Activated B cell treated with CpG ODN at 0.5 μM for 24 hours (primary cell): Measurements from ENCODE around the gene GFI1B. TPM values are rescaled to one million over a fixed set of nuclear protein-coding genes. Genes with fewer than 3 reads are reported as not detected.
A peak's percentile ranks its signal among the peaks of the same experiment; 100 is the strongest.

ENCODE experiments used
- ATAC-seq: fragments of 200-7000 bp; cut with Tn5 transposase; one replicate; pipeline ENCODE4 v1.10.0; 2021; ENCODE audit warnings: low read depth, mild to moderate bottlenecking, moderate library complexity
- CTCF ChIA-PET: fragments of 350-600 bp; sonication (Branson Sonifier 250); formaldehyde crosslinking; loops from one replicate; lab custom pipeline; 2021; ENCODE audit warnings: antibody characterized with exemption; lab: Charles Lee
- POLR2A ChIA-PET: fragments of 350-600 bp; sonication (Branson Sonifier 250); formaldehyde crosslinking; loops from one replicate; lab custom pipeline; 2021; ENCODE audit warnings: antibody characterized with exemption; lab: Charles Lee
- DNase-seq: peaks from one replicate; pipeline ENCODE4 v3.0.0; 2022
- H3K27ac Mint-ChIP-seq: one replicate; pipeline ENCODE4 v1.8.0; 2020; ENCODE audit warnings: mixed read lengths
- H3K27me3 Mint-ChIP-seq: one replicate; pipeline ENCODE4 v1.8.0; 2021; ENCODE audit warnings: mixed read lengths
- H3K36me3 Mint-ChIP-seq: one replicate; pipeline ENCODE4 v1.8.0; 2021; ENCODE audit warnings: low read depth, mixed read lengths
- H3K4me1 Mint-ChIP-seq: one replicate; pipeline ENCODE4 v1.8.0; 2021; ENCODE audit warnings: mixed read lengths
- H3K4me3 Mint-ChIP-seq: one replicate; pipeline ENCODE4 v1.8.0; 2020; ENCODE audit warnings: mild to moderate bottlenecking, mixed read lengths
- H3K9me3 Mint-ChIP-seq: one replicate; pipeline ENCODE4 v1.8.0; 2020; ENCODE audit warnings: mixed read lengths
- intact Hi-C: fragments of 100-400 bp; cut with micrococcal nuclease; formaldehyde crosslinking; loops from one replicate; pipeline ENCODE4 v1.15.1; 2024
- total RNA-seq: library from RNA; stranded (reverse); gene quantifications from 2 replicates; pipeline ENCODE4 v1.2.3, GENCODE V29; 2022
- TF ChIP-seq, protein P1 (sequence below): fragments of 200-600 bp; IDR thresholded peaks from one replicate; pipeline ENCODE4 v1.8.0; 2022; ENCODE audit warnings: antibody characterized with exemption, mild to moderate bottlenecking

The GFI1B gene
- total RNA-seq, 1 donor from 2014 or later, result 0.38 TPM

DNA sequence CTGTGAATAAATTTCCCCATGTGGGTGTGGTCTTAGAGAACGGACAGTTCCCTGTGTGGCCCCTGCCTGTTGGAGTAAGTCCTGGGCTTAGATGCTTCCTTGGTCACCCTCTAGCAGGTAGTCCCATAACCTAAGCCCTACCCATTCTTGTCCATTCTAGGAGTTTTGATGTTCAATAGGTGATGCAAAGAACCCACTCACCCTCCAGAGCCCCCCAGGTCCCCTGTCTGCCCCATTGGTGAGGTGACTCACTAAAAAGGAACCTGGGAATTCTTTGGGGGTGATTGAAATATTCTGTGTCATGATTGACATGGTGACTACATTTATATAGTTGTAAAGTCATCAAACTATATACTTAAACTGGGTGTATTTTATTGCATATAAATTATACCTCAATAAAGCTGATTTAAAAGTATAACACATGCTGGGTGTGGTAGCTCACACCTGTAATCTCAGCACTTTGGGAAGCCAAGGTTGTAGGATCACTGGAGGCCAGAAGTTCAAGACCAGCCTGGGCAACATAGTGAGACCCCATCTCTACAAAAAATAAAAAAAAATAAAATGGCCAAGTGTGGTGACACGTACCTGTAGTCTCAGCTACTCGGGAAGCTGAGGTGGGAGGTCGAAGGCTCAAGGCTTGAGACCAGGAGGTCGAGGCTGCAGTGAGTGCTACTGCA is 31.6 kb downstream of the GFI1B start:
- CTCF ChIA-PET, result no interaction called here
- no peak overlapping the region for H3K4me3 Mint-ChIP-seq
- no peak overlapping the region for H3K27ac Mint-ChIP-seq
- H3K27me3 Mint-ChIP-seq, result peaks cover 22% of the 10 kb centered on the region
- no peaks in the 10 kb centered on the region for H3K4me1 Mint-ChIP-seq
- intact Hi-C loops, result no loop called here
- TF ChIP-seq, protein P1, sequence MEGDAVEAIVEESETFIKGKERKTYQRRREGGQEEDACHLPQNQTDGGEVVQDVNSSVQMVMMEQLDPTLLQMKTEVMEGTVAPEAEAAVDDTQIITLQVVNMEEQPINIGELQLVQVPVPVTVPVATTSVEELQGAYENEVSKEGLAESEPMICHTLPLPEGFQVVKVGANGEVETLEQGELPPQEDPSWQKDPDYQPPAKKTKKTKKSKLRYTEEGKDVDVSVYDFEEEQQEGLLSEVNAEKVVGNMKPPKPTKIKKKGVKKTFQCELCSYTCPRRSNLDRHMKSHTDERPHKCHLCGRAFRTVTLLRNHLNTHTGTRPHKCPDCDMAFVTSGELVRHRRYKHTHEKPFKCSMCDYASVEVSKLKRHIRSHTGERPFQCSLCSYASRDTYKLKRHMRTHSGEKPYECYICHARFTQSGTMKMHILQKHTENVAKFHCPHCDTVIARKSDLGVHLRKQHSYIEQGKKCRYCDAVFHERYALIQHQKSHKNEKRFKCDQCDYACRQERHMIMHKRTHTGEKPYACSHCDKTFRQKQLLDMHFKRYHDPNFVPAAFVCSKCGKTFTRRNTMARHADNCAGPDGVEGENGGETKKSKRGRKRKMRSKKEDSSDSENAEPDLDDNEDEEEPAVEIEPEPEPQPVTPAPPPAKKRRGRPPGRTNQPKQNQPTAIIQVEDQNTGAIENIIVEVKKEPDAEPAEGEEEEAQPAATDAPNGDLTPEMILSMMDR, result no peak
- ATAC-seq (no peak), DNase-seq (no peak)
- H3K9me3 Mint-ChIP-seq, result peaks cover 3% of the 10 kb centered on the region
- POLR2A ChIA-PET, result no interaction called here
- H3K36me3 Mint-ChIP-seq, result no peaks in the 10 kb centered on the region

DNA sequence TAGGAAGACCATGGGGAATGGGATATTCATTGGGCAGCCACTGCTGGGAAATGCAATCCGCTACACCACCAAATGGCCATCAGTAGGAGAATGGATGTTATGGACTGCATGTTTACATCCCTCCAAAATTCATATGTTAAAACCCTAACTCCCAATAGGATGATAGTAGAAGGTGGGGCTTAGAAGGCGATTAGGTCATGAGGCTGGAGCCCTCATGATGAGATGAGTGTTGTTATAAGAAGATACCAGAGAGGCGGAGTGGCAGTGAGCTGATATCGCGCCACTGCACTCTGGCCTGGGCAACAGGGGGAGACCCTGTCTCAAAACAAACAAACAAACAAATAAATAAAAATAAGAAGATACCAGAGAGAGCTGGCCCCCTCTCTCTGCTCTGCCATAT is 36.2 kb downstream of the GFI1B start:
- DNase-seq, result no peak
- Mint-ChIP-seq H3K9me3 (peaks cover 7% of the 10 kb centered on the region), H3K4me3 (no peak overlapping the region), H3K27me3 (peaks cover 9% of the 10 kb centered on the region), H3K27ac (no peak overlapping the region), H3K4me1 (no peaks in the 10 kb centered on the region), H3K36me3 (no peaks in the 10 kb centered on the region)
- ChIA-PET CTCF (no interaction called here), POLR2A (no interaction called here)
- no peak for ATAC-seq
- TF ChIP-seq, protein P1, result no peak
- intact Hi-C loops, result no loop called here

DNA sequence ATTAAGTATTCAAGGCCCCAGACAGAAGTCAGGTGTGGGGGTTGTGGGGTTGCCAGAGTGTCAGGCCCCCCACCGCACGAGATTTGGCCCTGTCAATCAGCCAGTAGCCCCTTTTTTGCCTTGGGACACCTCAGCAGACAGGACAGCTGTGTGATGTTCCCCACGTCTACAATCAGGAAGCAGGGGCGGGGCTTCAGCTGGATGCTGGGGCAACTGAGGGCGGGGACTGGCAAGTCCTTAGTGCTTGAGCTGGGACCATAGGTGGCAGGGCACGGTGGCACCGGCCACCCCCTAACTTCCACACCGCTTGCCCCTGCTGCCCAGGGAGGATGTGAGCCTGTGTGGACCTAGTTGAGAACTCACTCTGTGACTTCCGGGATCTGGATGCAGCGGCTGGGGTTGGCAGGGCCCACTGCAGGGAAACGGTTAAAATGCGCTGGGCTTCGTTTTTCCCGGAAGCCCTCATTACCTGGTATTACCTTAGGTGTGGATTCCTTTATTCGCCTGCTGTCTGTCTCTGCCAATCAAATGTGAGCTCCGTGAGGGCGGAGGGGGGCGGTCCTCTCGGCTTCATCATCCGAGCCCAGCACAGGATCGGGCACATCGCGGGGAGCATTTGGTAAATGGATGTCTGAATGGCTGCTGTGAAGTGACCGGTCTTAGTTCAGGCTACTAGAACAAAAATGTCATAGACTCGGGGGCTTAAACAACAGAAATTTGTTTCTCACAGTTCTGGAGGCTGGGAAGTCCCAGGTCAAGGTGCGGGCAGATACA is 44.8 kb downstream of the GFI1B start:
- Mint-ChIP-seq H3K36me3 (no peaks in the 10 kb centered on the region), H3K4me1 (peaks cover 7% of the 10 kb centered on the region), H3K4me3 (no peak overlapping the region), H3K27me3 (no peaks in the 10 kb centered on the region), H3K9me3 (no peaks in the 10 kb centered on the region), H3K27ac (no peak overlapping the region)
- no peak for ATAC-seq
- ChIA-PET CTCF (interaction anchor here (1.4 to 3.1 kb wide), 4 partner anchors 9 to 124 kb away, joined by 3 to 32 read pairs (median 13); partner anchors contain the start of gene GTF3C5), POLR2A (no interaction called here)
- TF ChIP-seq, protein P1, result no peak
- no peak for DNase-seq
- intact Hi-C loops, result loop anchor here (2.0 kb wide), 3 partner anchors 47 to 463 kb away; no protein-coding TSS in a partner anchor

DNA sequence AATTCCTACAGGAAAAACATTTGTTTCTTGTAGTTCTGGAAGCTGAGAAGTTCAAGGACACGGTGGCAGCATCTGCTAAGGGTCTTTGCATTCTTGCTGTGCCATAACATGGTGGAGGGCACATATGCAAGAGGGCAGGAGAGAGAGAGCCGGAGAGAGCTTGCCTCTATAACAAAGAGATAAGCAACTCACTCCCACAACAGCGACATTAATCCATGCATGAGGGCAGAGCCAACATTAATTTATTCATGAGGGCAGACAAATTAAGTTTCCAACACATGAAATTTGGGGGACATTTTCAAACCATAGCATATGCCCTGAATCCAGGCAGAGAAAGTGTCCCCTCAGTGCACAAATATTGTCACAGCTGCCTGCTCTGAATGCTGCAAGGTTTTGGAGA is 47.9 kb downstream of the GFI1B start:
- TF ChIP-seq, protein P1, result no peak
- no peak for ATAC-seq
- CTCF ChIA-PET, result interaction anchor here (0.7 kb wide), 1 partner anchor 118 kb away, joined by 3 read pairs; no protein-coding TSS in a partner anchor
- Mint-ChIP-seq H3K9me3 (no peaks in the 10 kb centered on the region), H3K4me3 (no peak overlapping the region), H3K27ac (no peak overlapping the region), H3K4me1 (peaks cover 28% of the 10 kb centered on the region), H3K36me3 (peaks cover 12% of the 10 kb centered on the region), H3K27me3 (no peaks in the 10 kb centered on the region)
- intact Hi-C loops, result no loop called here
- POLR2A ChIA-PET, result no interaction called here
- DNase-seq, result no peak

DNA sequence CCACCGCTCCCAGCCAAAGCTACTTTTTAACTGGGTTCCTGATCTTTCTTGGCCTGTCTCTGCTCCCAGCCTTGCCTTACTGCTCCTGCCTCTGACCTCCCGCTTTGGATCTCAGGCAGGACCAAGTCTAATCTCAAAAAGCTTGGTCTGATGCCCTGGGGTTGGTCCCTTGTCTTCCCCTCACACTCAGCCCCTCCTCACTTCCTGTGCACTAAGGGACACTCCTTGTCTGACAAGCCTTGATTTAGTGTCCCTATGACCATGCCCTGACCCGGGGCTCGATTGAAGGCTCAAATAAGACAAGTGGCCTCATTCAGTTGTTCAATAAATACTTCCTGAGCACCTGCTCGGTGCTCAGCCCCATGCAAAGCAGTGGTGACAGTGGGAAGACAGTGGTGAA is 48.6 kb downstream of the GFI1B start:
- ChIA-PET POLR2A (no interaction called here), CTCF (interaction anchor here (0.7 kb wide), 1 partner anchor 117 kb away, joined by 3 read pairs; no protein-coding TSS in a partner anchor)
- peaks cover 35% of the 10 kb centered on the region for H3K4me1 Mint-ChIP-seq
- H3K4me3 Mint-ChIP-seq, result no peak overlapping the region
- intact Hi-C loops, result no loop called here
- no peaks in the 10 kb centered on the region for H3K9me3 Mint-ChIP-seq
- H3K36me3 Mint-ChIP-seq, result peaks cover 12% of the 10 kb centered on the region
- H3K27ac Mint-ChIP-seq, result peak overlapping the region; percentile 44
- TF ChIP-seq, protein P1, result no peak
- ATAC-seq (no peak), DNase-seq (no peak)
- no peaks in the 10 kb centered on the region for H3K27me3 Mint-ChIP-seq
